Kidney (tissue), 14 donors: ENCODE results near the gene LDLRAD4. TPM values are rescaled to one million over a fixed set of nuclear protein-coding genes. Genes with fewer than 3 reads are reported as not detected.
A peak's percentile ranks its signal among the peaks of the same experiment; 100 is the strongest.

Source experiments
- DNase-seq, 5 donors: peaks; one replicate each; pipeline ENCODE4 v3.0.0-alpha.2; 2013 to 2020
- FAIRE-seq: peaks from 2 replicates; lab custom pipeline; 2012; peaks lifted over from hg19 to GRCh38; lab: Jason Lieb, UNC
- H3K27ac ChIP-seq, 2 donors: one replicate each; pipeline ENCODE4 v1.7.0; 2013; ENCODE audit warnings: low read depth in 2 of 2, low read length in 2 of 2, inconsistent platforms in 1 of 2
- H3K27me3 ChIP-seq: one replicate; pipeline ENCODE4 v1.7.1; 2013; ENCODE audit warnings: low read length, inconsistent platforms; ENCODE audit not compliant: control insufficient read depth, insufficient read depth
- H3K36me3 ChIP-seq, 3 donors: one replicate each; pipeline versions ENCODE4 v1.7.0 to v1.7.1; 2013; ENCODE audit warnings: low read length in 3 of 3, control low read depth in 1 of 3, inconsistent platforms in 1 of 3; ENCODE audit not compliant: insufficient read depth in 3 of 3, control insufficient read depth in 2 of 3
- H3K4me1 ChIP-seq, 3 donors: one replicate each; pipeline versions ENCODE4 v1.7.0 to v1.7.1; 2013; ENCODE audit warnings: low read length in 3 of 3, inconsistent platforms in 1 of 3, low read depth in 1 of 3; ENCODE audit not compliant: control insufficient read depth in 2 of 3, insufficient read depth in 2 of 3
- H3K4me3 ChIP-seq, 3 donors: one replicate each; pipeline versions ENCODE4 v1.7.0 to v1.8.1; 2013; ENCODE audit warnings: low read length in 3 of 3, control low read depth in 1 of 3, inconsistent platforms in 1 of 3
- H3K9ac ChIP-seq, 3 donors: one replicate each; pipeline versions ENCODE4 v1.7.0 to v1.7.1; 2013; ENCODE audit warnings: low read length in 3 of 3, control low read depth in 1 of 3, inconsistent platforms in 1 of 3
- H3K9me3 ChIP-seq, 3 donors: one replicate each; pipeline versions ENCODE4 v1.7.0 to v1.7.1; 2013; ENCODE audit warnings: low read length in 3 of 3, control low read depth in 1 of 3, inconsistent platforms in 1 of 3; ENCODE audit not compliant: control insufficient read depth in 2 of 3, insufficient read depth in 1 of 3
- CTCF ChIP-seq: IDR thresholded peaks from 3 replicates; pipeline ENCODE4 v1.5.1; 2012; ENCODE audit warnings: mild to moderate bottlenecking, moderate library complexity, borderline replicate concordance; ENCODE audit not compliant: insufficient read depth; ENCODE audit errors: extremely low read depth
- intact Hi-C: fragments of 100-400 bp; cut with DNase I; formaldehyde crosslinking; loops from one replicate; pipeline ENCODE4 v1.11.1; 2022
- polyA plus RNA-seq: library from polyadenylated mRNA; stranded (reverse); fragments of 350-450 nt; fragmentation: Illumina TruSeq; extraction: RNeasy Lipid Tissue Mini Kit (QIAGEN cat#74804); gene quantifications from one replicate; pipeline ENCODE4 v1.2.3, GENCODE V29; 2014; ENCODE audit warnings: low read depth, low replicate concordance; ENCODE audit not compliant: insufficient read depth
- total RNA-seq: library from RNA; stranded (reverse); fragmentation: NEBNext Ultra II Directional; extraction: Animal tissue kit (Norgen Biotek cat#: 25700); gene quantifications from one replicate; pipeline ENCODE4 v1.2.1, GENCODE V29; 2021
- donor health status: control.
- donor health status: control.
- donor health status: control.
- donor health status: control.
- donor health status: control.
- donor health status: DM: yes; HTN: yes; CAD: no.
- donor health status: Normal renal cell carcinoma (clear cell type).

The LDLRAD4 gene
- total and polyA plus RNA-seq, 2 donors from 2014 or later: 2.3 to 42.3 TPM

DNA sequence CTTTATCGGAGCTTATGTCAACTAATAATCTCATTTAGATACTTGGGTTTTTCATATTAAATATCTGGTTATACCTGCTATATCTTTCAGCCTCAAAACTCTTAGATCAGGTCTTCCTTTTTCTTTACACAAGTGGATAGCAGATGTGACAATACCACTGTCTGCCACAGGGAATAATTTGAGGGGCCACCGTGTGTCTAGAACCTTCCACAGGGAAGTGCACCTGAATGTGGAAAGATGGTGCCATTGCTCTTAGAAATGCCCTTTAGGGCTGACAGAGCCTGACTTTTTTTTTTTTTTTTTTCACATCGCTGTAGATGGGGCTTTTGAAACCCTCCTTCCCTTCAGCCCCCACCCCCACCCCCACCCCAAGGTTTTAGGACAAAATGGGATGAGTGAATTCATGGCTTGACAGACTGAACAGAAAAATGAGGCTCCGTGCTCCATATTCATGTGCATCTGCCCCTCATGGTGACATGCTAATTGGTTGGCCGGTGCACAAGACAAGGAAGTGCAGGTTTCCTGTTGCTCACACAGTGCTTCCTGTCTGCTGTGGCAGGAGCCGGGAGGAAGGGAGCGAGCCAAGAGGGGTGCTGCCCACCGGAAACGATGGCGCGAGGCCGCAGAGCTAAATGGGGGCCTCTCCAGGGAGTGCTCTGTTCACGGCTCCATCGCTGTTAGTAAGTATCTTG is 246.0 kb downstream of the LDLRAD4 start:
- TF ChIP-seq CTCF: no peak
- H3K4me3 ChIP-seq: no peak overlapping the region
- H3K9ac ChIP-seq: no peak overlapping the region
- peak overlapping the region in 1 of 2 donors; percentile 36 for H3K27ac ChIP-seq
- no peaks in the 10 kb centered on the region for H3K9me3 ChIP-seq
- peaks cover 0 to 3% (median 0%) of the 10 kb centered on the region in 3 donors for H3K4me1 ChIP-seq
- DNase-seq (no peak), FAIRE-seq (no peak)
- no peaks in the 10 kb centered on the region for H3K27me3 ChIP-seq
- H3K36me3 ChIP-seq: no peaks in the 10 kb centered on the region
- intact Hi-C loops: no loop called here

DNA sequence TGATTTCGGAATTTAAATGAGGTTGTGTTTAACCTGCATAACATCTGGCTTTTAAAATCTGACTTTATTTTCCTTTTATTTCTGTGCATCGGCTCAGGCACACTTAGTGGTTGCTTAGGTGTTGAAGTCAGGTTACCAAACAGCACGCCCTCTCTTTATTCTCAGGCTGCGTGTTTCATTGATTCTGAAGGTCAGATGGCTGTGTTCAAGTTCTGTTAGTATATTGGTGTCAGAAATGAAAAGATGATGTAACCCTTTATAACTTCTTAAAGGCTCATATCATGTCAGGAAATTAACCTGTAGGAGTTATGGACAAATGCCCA is 246.5 kb downstream of the LDLRAD4 start:
- FAIRE-seq: no peak
- Histone ChIP-seq H3K36me3 (no peaks in the 10 kb centered on the region), H3K9me3 (no peaks in the 10 kb centered on the region), H3K27me3 (no peaks in the 10 kb centered on the region), H3K9ac (no peak overlapping the region), H3K27ac (peak overlapping the region; percentile 36 to 40), H3K4me3 (peak overlapping the region in 1 of 3 donors; percentile 10), H3K4me1 (peaks cover 0 to 3% (median 0%) of the 10 kb centered on the region in 3 donors)
- DNase-seq: no peak
- no peak for TF ChIP-seq CTCF
- intact Hi-C loops: no loop called here

DNA sequence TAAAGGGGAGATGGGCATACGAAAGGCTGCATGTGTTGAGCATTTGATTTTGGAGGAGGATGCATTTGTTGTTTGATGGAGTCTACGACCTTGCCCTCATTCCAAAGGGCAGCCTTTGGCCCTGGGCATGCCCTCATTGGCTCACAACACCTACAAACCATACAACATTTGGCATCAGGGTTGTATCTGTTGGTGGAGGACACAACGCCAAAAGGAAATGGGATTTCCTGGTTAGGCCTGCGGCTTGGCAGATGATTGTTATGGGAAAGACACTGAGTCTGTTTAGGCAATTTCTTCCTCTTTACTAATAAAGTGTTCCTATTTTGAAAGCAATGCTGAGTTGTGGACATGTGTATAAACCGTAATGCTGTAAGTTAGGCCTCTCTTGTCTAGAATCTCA is 246.9 kb downstream of the LDLRAD4 start:
- H3K27me3 ChIP-seq: no peaks in the 10 kb centered on the region
- TF ChIP-seq CTCF: no peak
- intact Hi-C loops: no loop called here
- H3K4me3 ChIP-seq: peak overlapping the region in 1 of 3 donors; percentile 10
- DNase-seq: peak in 1 of 5 donors; percentile 5
- H3K4me1 ChIP-seq: peaks cover 0 to 3% (median 0%) of the 10 kb centered on the region in 3 donors
- H3K36me3 ChIP-seq: no peaks in the 10 kb centered on the region
- H3K27ac ChIP-seq: peak overlapping the region in 1 of 2 donors; percentile 40
- no peaks in the 10 kb centered on the region for H3K9me3 ChIP-seq
- no peak overlapping the region for H3K9ac ChIP-seq
- FAIRE-seq: no peak
